Smooth muscle cell (in vitro differentiated cells): ENCODE measurements around the gene LRP2. TPM values are rescaled to one million over a fixed set of nuclear protein-coding genes. Genes with fewer than 3 reads are reported as not detected.

Experiments used
- DNase-seq: peaks from one replicate; lab custom pipeline; 2025; ENCODE audit not compliant: unreplicated experiment; lab: John Stamatoyannopoulos, UW
- H2AFZ ChIP-seq: fragments of 200-600 bp; sonication (generic); 2 replicates; pipeline ENCODE4 v1.6.0; 2016; ENCODE audit warnings: antibody characterized with exemption, low read depth, mild to moderate bottlenecking
- H3F3A ChIP-seq: fragments of 200-600 bp; sonication (generic); 2 replicates; pipeline ENCODE4 v1.6.0; 2017; ENCODE audit warnings: antibody characterized with exemption, low read depth
- H3K27ac ChIP-seq: fragments of 200-600 bp; sonication (generic); 2 replicates; pipeline ENCODE4 v1.5.1; 2016; ENCODE audit warnings: low read depth, mild to moderate bottlenecking
- H3K27me3 ChIP-seq: fragments of 200-600 bp; sonication (generic); 2 replicates; pipeline ENCODE4 v1.6.1; 2016; ENCODE audit warnings: low read depth, mild to moderate bottlenecking
- H3K36me3 ChIP-seq: fragments of 200-600 bp; sonication (generic); 2 replicates; pipeline ENCODE4 v1.5.1; 2016; ENCODE audit warnings: low read depth
- H3K4me1 ChIP-seq: fragments of 200-600 bp; sonication (generic); 2 replicates; pipeline ENCODE4 v1.5.1; 2016; ENCODE audit warnings: low read depth
- H3K4me2 ChIP-seq: fragments of 200-600 bp; sonication (generic); 2 replicates; pipeline ENCODE4 v1.6.0; 2016; ENCODE audit warnings: mild to moderate bottlenecking
- H3K4me3 ChIP-seq: fragments of 200-600 bp; sonication (generic); 2 replicates; pipeline ENCODE4 v1.5.1; 2016; ENCODE audit warnings: mild to moderate bottlenecking
- H3K79me2 ChIP-seq: fragments of 200-600 bp; sonication (generic); 2 replicates; pipeline ENCODE4 v1.6.0; 2016; ENCODE audit warnings: low read depth, mild to moderate bottlenecking
- H3K9ac ChIP-seq: fragments of 200-600 bp; sonication (generic); 2 replicates; pipeline ENCODE4 v1.6.0; 2016; ENCODE audit warnings: low read depth
- H3K9me3 ChIP-seq: fragments of 200-600 bp; sonication (generic); replicated peaks from 2 replicates; pipeline ENCODE4 v1.5.1; 2016; ENCODE audit warnings: low read depth
- H4K20me1 ChIP-seq: fragments of 200-600 bp; sonication (generic); 2 replicates; pipeline ENCODE4 v1.6.0; 2016; ENCODE audit warnings: low read depth
- WGBS: methylation state at CpG from one replicate; pipeline ENCODE4 v1.1.7; 2016; ENCODE audit warnings: low lambda C conversion rate; 5-methylcytosine and 5-hydroxymethylcytosine counted together
- polyA plus RNA-seq: library from polyadenylated mRNA; unstranded; fragments of >200 nt; fragmentation: Nextera tagmentation; extraction: Ambion mirVana; gene quantifications from 2 replicates; pipeline ENCODE4 v1.2.1, GENCODE V29; 2016
- total RNA-seq: library from RNA; depleted of rRNA; stranded (reverse); fragments of >200 nt; gene quantifications from 2 replicates; pipeline ENCODE4 v1.2.3, GENCODE V29; 2014
- TF ChIP-seq, protein P1 (sequence below): fragments of 200-600 bp; sonication (generic); IDR thresholded peaks from 2 replicates; pipeline ENCODE4 v1.5.1; 2017; ENCODE audit warnings: borderline replicate concordance, mild to moderate bottlenecking, antibody characterized with exemption; ENCODE audit not compliant: insufficient read depth, poor library complexity, severe bottlenecking

The LRP2 gene
- total and polyA plus RNA-seq, 2 experiments from 2014 or later = 2.7 TPM; not detected in 1

- Histone ChIP-seq H3K27me3 (peaks cover 84% of the 10 kb centered on the region), H3K4me2 (no peak overlapping the region), H3F3A (no peaks in the 10 kb centered on the region), H3K4me1 (no peaks in the 10 kb centered on the region), H2AFZ (no peak overlapping the region), H3K27ac (no peak overlapping the region), H4K20me1 (no peaks in the 10 kb centered on the region), H3K9me3 (no peaks in the 10 kb centered on the region), H3K4me3 (no peak overlapping the region), H3K9ac (no peak overlapping the region), H3K36me3 (no peaks in the 10 kb centered on the region), H3K79me2 (no peaks in the 10 kb centered on the region)
- TF ChIP-seq, protein P1, sequence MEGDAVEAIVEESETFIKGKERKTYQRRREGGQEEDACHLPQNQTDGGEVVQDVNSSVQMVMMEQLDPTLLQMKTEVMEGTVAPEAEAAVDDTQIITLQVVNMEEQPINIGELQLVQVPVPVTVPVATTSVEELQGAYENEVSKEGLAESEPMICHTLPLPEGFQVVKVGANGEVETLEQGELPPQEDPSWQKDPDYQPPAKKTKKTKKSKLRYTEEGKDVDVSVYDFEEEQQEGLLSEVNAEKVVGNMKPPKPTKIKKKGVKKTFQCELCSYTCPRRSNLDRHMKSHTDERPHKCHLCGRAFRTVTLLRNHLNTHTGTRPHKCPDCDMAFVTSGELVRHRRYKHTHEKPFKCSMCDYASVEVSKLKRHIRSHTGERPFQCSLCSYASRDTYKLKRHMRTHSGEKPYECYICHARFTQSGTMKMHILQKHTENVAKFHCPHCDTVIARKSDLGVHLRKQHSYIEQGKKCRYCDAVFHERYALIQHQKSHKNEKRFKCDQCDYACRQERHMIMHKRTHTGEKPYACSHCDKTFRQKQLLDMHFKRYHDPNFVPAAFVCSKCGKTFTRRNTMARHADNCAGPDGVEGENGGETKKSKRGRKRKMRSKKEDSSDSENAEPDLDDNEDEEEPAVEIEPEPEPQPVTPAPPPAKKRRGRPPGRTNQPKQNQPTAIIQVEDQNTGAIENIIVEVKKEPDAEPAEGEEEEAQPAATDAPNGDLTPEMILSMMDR = no peak
- 96% methylated on average over 1 of the region's 1 CpG for WGBS
- no peak for DNase-seq
These were observed 257.5 kb downstream of the LRP2 start for GRCh38 chr2:169104848-169105247.

GRCh38 chr2:169095621-169096105 is 266.7 kb downstream of the LRP2 start:
- Histone ChIP-seq H3K27ac (no peak overlapping the region), H4K20me1 (no peaks in the 10 kb centered on the region), H3F3A (peaks cover 6% of the 10 kb centered on the region), H3K4me3 (no peak overlapping the region), H3K36me3 (no peaks in the 10 kb centered on the region), H3K4me1 (no peaks in the 10 kb centered on the region), H2AFZ (no peak overlapping the region), H3K9ac (no peak overlapping the region), H3K9me3 (no peaks in the 10 kb centered on the region), H3K79me2 (no peaks in the 10 kb centered on the region), H3K27me3 (peaks cover 42% of the 10 kb centered on the region), H3K4me2 (peak overlapping the region; percentile 49)
- WGBS = 17% methylated on average over 5 of the region's 5 CpGs
- DNase-seq = no peak
- TF ChIP-seq, protein P1 = no peak

- Histone ChIP-seq H3F3A (peaks cover 6% of the 10 kb centered on the region), H3K27me3 (peaks cover 42% of the 10 kb centered on the region), H3K4me1 (no peaks in the 10 kb centered on the region), H3K27ac (no peak overlapping the region), H2AFZ (no peak overlapping the region), H3K9me3 (no peaks in the 10 kb centered on the region), H4K20me1 (no peaks in the 10 kb centered on the region), H3K4me2 (no peak overlapping the region), H3K36me3 (no peaks in the 10 kb centered on the region), H3K79me2 (no peaks in the 10 kb centered on the region), H3K9ac (no peak overlapping the region), H3K4me3 (no peak overlapping the region)
- TF ChIP-seq, protein P1 = no peak
- no peak for DNase-seq
- WGBS = 96% methylated on average over 1 of the region's 1 CpG
These were observed 267.7 kb downstream of the LRP2 start for GRCh38 chr2:169094676-169095075.

DNA sequence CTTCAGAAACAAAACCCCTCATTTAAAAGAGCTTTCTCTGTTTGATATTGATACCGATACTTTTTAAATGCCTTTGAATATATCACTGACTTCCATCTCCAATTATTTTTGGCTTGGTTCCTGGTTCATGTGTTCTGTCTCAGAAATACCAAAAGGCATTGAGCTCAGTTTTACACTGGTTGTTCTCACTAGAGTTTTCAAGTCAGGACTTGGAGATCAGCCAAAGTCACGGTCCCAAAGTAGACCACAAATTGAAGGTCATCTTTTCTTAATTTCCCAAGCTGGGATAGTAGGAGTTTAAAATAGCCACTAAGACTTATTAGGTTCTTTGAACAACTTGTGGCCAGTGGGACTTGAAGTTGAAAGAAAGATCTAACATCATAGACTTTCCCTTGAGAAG is 268.8 kb downstream of the LRP2 start:
- H3K4me3 ChIP-seq = no peak overlapping the region
- H3K9ac ChIP-seq = no peak overlapping the region
- H3K4me2 ChIP-seq = no peak overlapping the region
- H3K9me3 ChIP-seq = no peaks in the 10 kb centered on the region
- no peak for DNase-seq
- no peaks in the 10 kb centered on the region for H4K20me1 ChIP-seq
- no peaks in the 10 kb centered on the region for H3K4me1 ChIP-seq
- peaks cover 42% of the 10 kb centered on the region for H3K27me3 ChIP-seq
- TF ChIP-seq, protein P1 = no peak
- peaks cover 6% of the 10 kb centered on the region for H3F3A ChIP-seq
- no peak overlapping the region for H3K27ac ChIP-seq
- H2AFZ ChIP-seq = no peak overlapping the region
- H3K79me2 ChIP-seq = no peaks in the 10 kb centered on the region
- WGBS = 73% methylated on average over 2 of the region's 2 CpGs
- H3K36me3 ChIP-seq = no peaks in the 10 kb centered on the region
